ENCODE measurements around the gene CSRP1. TPM values are rescaled to one million over a fixed set of nuclear protein-coding genes. Genes with fewer than 3 reads are reported as not detected.

The CSRP1 gene
- total RNA-seq, 4 donors from 2014 or later, result 913 to 2,516 (median 1,349) TPM

DNA sequence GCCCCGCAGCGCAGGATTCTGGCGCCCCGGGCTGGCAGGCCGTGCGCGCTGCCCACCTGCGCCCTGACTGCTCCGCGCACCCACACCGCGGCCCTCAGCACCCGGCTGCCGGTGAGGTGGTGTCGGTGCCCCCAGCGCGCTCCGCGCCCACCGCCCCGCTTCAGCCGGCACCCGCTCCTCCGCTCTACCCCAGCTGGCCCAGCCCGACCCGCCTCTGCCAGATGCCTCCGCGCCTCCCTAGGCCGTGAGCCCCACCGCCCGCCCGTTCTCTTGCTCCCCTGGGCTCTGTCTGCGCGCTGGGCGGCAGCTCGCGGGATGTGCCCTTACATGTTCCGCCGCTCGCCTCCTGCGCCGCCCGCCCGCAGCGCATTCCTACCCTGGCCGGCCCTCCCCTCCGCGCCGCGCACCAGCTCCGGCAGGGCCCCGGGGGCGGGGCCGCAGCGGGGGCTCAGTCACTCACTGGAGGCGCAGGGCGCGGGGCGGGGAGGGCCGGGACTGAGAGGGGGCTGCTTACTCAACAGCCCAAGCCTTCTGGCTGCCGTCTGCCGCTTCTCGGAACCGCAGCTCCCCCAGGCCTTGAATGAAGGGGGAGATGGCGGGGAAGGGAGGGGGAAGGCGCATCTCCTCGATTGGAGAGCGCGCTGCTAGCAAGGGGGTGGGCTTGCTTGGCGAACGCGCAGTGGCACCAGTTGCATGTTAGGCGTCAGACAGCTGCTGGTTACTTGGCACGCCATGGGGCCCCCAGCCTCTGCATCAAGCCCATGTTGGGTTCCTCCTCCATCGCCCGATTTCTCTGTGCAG, 37.9 kb downstream of the CSRP1 start, which contains the start of gene PHLDA3:
TSS of gene PHLDA3 (minus strand) at position 345 of the 801 bp plus-strand sequence. CDS start 402 bp downstream, outside the sequence.
- Histone ChIP-seq H3K36me3 (no peaks in the 10 kb centered on the region), H3K4me1 (peaks cover 0 to 10% of the 10 kb centered on the region in 2 donors), H3K9me3 (no peaks in the 10 kb centered on the region), H3K27ac (peak within 1 kb of the TSS; percentile 95 to 99), H3K27me3 (no peaks in the 10 kb centered on the region), H3K4me3 (peak within 1 kb of the TSS; percentile 64 to 94)
- TF ChIP-seq POLR2A (IDR thresholded peaks at IDR 0.05), result peak; percentile 89 to 95
- TF ChIP-seq, protein P1, sequence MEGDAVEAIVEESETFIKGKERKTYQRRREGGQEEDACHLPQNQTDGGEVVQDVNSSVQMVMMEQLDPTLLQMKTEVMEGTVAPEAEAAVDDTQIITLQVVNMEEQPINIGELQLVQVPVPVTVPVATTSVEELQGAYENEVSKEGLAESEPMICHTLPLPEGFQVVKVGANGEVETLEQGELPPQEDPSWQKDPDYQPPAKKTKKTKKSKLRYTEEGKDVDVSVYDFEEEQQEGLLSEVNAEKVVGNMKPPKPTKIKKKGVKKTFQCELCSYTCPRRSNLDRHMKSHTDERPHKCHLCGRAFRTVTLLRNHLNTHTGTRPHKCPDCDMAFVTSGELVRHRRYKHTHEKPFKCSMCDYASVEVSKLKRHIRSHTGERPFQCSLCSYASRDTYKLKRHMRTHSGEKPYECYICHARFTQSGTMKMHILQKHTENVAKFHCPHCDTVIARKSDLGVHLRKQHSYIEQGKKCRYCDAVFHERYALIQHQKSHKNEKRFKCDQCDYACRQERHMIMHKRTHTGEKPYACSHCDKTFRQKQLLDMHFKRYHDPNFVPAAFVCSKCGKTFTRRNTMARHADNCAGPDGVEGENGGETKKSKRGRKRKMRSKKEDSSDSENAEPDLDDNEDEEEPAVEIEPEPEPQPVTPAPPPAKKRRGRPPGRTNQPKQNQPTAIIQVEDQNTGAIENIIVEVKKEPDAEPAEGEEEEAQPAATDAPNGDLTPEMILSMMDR (IDR thresholded peaks at IDR 0.05), result peak in 2 of 4 experiments; percentile 2 to 24
- intact Hi-C loops (cut with DNase I; ENCODE audit: low total_unique reads), result no loop called here
- peak; percentile 94 to 96 for DNase-seq

DNA sequence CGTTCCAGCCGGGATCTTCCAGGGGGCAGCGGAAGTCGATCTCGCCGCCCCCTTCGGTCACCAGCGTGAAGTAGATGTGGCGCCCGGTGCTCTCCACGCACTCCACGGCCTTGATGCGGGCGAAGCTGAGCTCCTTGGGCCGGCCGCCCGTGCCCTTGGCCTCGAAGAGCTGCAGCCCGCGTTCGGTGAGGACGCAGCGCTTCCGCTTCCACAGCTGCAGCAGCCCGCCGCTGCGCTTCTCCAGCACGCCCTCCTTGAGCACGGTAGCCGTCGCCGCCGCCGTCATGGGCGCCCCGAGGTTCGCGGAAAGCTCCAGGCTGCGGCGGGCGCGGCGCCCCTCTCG, 38.5 kb downstream of the CSRP1 start:
- peak overlapping the region; percentile 95 to 99 for H3K27ac ChIP-seq
- H3K4me1 ChIP-seq, result peaks cover 0 to 10% of the 10 kb centered on the region in 2 donors
- H3K36me3 ChIP-seq, result no peaks in the 10 kb centered on the region
- TF ChIP-seq, protein P1 (IDR thresholded peaks at IDR 0.05), result peak in 1 of 4 experiments; percentile 9
- no peak for TF ChIP-seq POLR2A (IDR thresholded peaks at IDR 0.05)
- intact Hi-C loops (cut with DNase I; ENCODE audit: low total_unique reads), result no loop called here
- H3K27me3 ChIP-seq, result no peaks in the 10 kb centered on the region
- no peak for DNase-seq
- peak overlapping the region; percentile 64 to 94 for H3K4me3 ChIP-seq
- no peaks in the 10 kb centered on the region for H3K9me3 ChIP-seq

DNA sequence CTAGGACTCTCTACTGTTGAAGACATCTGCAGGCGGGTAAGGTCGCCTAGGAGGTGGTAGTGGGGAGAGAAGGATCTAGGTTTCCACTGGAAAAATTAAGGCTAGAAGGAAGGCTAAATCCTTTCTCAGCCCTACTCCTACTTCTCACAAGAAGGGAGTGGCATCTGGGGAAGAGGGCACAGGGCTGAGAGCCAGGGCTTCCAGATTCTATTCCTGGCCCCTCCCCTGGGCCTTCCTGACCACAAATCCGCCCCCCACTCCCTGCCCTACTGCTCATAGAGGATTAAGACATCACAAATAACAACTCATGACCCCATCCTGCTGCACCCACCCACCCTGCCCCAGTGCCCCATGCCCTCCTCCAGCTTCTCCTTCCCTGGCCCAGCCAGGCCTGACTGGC, 40.4 kb downstream of the CSRP1 start:
- Histone ChIP-seq H3K27me3 (no peaks in the 10 kb centered on the region), H3K9me3 (no peaks in the 10 kb centered on the region), H3K4me1 (peaks cover 3 to 22% of the 10 kb centered on the region in 2 donors), H3K27ac (peak overlapping the region; percentile 95 to 99), H3K4me3 (peak overlapping the region; percentile 64 to 94), H3K36me3 (no peaks in the 10 kb centered on the region)
- TF ChIP-seq, protein P1 (IDR thresholded peaks at IDR 0.05), result no peak
- no peak for TF ChIP-seq POLR2A (IDR thresholded peaks at IDR 0.05)
- DNase-seq, result no peak
- intact Hi-C loops (cut with DNase I; ENCODE audit: low total_unique reads), result no loop called here

DNA sequence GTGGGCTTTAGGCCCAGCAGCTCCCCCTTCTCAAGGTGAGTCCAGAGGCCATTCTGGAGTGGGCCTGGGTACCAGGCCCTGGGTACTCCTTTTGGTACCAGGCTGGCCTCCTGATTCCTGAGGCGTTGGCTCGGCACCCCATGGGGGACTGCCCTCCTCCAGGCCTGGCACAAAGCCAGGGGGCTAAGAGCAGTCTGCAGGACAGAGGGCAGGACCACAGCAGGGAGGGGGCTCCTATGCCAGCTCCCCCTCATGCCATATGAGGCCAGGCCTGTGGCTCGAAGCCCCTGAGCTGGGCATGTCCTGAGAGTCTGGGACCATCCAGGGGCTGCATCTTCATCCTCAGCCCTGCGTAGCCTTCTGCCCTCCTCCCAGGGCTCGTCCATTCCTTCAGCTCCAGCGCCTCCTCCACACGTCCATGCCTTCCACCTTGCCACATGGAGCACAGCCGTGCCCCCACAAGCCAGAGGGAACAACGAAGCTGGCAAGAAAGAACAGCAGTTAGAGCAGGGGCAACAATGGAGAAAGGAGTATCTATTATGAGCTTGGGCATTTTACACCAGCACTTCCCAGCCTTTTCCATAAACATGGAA, 41.1 kb downstream of the CSRP1 start:
- Histone ChIP-seq H3K4me1 (peaks cover 6 to 25% of the 10 kb centered on the region in 2 donors), H3K27ac (peak overlapping the region; percentile 95 to 99), H3K4me3 (no peak overlapping the region), H3K36me3 (no peaks in the 10 kb centered on the region), H3K9me3 (no peaks in the 10 kb centered on the region), H3K27me3 (no peaks in the 10 kb centered on the region)
- intact Hi-C loops (cut with DNase I; ENCODE audit: low total_unique reads), result no loop called here
- TF ChIP-seq, protein P1 (IDR thresholded peaks at IDR 0.05), result no peak
- TF ChIP-seq POLR2A (IDR thresholded peaks at IDR 0.05), result no peak
- no peak for DNase-seq

DNA sequence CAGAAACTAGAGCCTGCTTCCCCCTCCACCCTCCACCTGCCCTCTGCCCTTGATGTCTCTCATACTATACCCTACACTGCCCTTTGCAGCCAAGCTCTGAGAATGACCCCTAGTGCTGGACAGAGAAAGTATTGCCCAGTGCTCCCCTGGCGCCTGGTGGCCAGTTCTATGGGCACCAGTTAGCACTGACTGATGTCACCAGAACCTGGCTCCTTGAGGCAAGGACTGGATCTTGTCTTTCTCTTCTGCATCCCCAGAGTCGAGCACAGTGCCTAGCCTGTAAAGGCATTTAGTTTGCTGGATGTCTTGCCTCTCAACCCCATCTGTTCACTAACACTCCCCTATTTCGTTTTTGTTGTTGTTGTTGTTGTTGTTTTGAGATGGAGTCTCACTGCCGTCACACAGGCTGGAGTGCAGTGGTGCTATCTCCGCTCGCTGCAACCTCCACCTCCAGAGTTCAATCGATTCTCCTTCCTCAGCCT, 43.8 kb downstream of the CSRP1 start:
- Histone ChIP-seq H3K27ac (peak overlapping the region; percentile 87 to 89), H3K4me1 (peaks cover 6 to 22% of the 10 kb centered on the region in 2 donors), H3K4me3 (no peak overlapping the region), H3K9me3 (no peaks in the 10 kb centered on the region), H3K36me3 (no peaks in the 10 kb centered on the region), H3K27me3 (no peaks in the 10 kb centered on the region)
- TF ChIP-seq POLR2A (IDR thresholded peaks at IDR 0.05), result no peak
- TF ChIP-seq, protein P1 (IDR thresholded peaks at IDR 0.05), result no peak
- intact Hi-C loops (cut with DNase I; ENCODE audit: low total_unique reads), result no loop called here
- no peak for DNase-seq
